Prostate gland (tissue), 2 donors: ENCODE measurements around the gene TMEM62. TPM values are rescaled to one million over a fixed set of nuclear protein-coding genes. Genes with fewer than 3 reads are reported as not detected.

Source experiments
- DNase-seq: peaks from one replicate; pipeline ENCODE4 v3.0.0-alpha.2; 2019; ENCODE audit warnings: low spot score
- H3K27ac ChIP-seq, 2 donors: fragments of 200-600 bp; sonication (generic); 2 replicates each; pipeline ENCODE4 v1.5.1; 2017 to 2019
- H3K27me3 ChIP-seq: fragments of 200-600 bp; sonication (generic); replicated peaks from 2 replicates; pipeline ENCODE4 v1.5.1; 2019; ENCODE audit not compliant: insufficient read depth
- H3K36me3 ChIP-seq, 2 donors: fragments of 200-600 bp; sonication (generic); 1 replicate in 1 of 2; 2 replicates in 1 of 2; pipeline versions ENCODE4 v1.5.1 to v1.8.1; 2017 to 2019
- H3K4me1 ChIP-seq: fragments of 200-600 bp; sonication (generic); replicated peaks from 2 replicates; pipeline ENCODE4 v1.5.1; 2019
- H3K4me3 ChIP-seq, 2 donors: fragments of 200-600 bp; sonication (generic); 2 replicates each; pipeline ENCODE4 v1.5.1; 2017 to 2019
- H3K9me3 ChIP-seq: fragments of 200-600 bp; sonication (generic); 2 replicates; pipeline ENCODE4 v1.5.1; 2017
- POLR2A ChIP-seq: fragments of 450-650 bp; IDR thresholded peaks from one replicate; pipeline ENCODE4 v1.6.1; 2016; ENCODE audit warnings: antibody characterized with exemption, mild to moderate bottlenecking
- POLR2AphosphoS5 ChIP-seq: sonication (generic); formaldehyde crosslinking; IDR thresholded peaks from one replicate; pipeline ENCODE4 v1.6.1; 2017; ENCODE audit warnings: antibody characterized with exemption
- WGBS: methylation state at CpG from one replicate; pipeline ENCODE4 v1.1.5; 2018; 5-methylcytosine and 5-hydroxymethylcytosine counted together
- intact Hi-C: fragments of 100-400 bp; cut with DNase I; formaldehyde crosslinking; loops from one replicate; pipeline ENCODE4 v1.14.2; 2022
- total RNA-seq, 2 donors: library from RNA; depleted of rRNA; stranded (reverse); fragments of >200 nt; gene quantifications; one replicate each; pipeline ENCODE4 v1.1.0, GENCODE V29; 2016
- TF ChIP-seq, protein P1 (sequence below), 4 experiments: fragments of 200-600 bp in 2 of 4; fragments of 450-650 bp in 2 of 4; sonication (generic) in 2 of 4; IDR thresholded peaks; 1 replicate in 3 of 4; 2 replicates in 1 of 4; pipeline ENCODE4 v1.5.1; 2016 to 2019; ENCODE audit warnings: antibody characterized with exemption in 4 of 4, mild to moderate bottlenecking in 2 of 4, moderate library complexity in 2 of 4

The TMEM62 gene
- total RNA-seq, 2 donors from 2014 or later, result 34.4 to 35.4 TPM

DNA sequence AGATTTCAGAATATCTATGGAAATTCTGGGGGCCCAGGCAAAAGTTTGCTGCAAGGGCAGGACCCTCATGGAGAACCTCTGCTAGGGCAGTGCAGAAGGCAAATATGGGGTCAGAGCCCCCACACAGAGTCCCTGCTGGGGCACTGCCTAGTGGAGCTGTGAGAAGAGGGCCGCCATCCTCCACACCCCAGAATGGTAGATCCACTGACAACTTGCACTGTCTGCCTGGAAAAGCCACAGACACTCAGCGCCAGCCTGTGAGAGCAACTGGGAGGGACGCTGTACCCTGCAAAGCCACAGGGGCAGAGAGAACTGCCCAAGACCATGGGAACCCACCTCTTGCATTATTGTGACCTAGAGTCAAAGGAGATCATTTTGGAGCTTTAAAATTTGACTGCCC, 65.6 kb downstream of the TMEM62 start:
- no peak for DNase-seq
- H3K4me3 ChIP-seq, result no peak overlapping the region
- no peaks in the 10 kb centered on the region for H3K27me3 ChIP-seq
- H3K9me3 ChIP-seq, result no peaks in the 10 kb centered on the region
- TF ChIP-seq POLR2AphosphoS5 (no peak), POLR2A (no peak)
- TF ChIP-seq, protein P1, sequence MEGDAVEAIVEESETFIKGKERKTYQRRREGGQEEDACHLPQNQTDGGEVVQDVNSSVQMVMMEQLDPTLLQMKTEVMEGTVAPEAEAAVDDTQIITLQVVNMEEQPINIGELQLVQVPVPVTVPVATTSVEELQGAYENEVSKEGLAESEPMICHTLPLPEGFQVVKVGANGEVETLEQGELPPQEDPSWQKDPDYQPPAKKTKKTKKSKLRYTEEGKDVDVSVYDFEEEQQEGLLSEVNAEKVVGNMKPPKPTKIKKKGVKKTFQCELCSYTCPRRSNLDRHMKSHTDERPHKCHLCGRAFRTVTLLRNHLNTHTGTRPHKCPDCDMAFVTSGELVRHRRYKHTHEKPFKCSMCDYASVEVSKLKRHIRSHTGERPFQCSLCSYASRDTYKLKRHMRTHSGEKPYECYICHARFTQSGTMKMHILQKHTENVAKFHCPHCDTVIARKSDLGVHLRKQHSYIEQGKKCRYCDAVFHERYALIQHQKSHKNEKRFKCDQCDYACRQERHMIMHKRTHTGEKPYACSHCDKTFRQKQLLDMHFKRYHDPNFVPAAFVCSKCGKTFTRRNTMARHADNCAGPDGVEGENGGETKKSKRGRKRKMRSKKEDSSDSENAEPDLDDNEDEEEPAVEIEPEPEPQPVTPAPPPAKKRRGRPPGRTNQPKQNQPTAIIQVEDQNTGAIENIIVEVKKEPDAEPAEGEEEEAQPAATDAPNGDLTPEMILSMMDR (IDR thresholded peaks at IDR 0.05), result no peak
- no peaks in the 10 kb centered on the region for H3K36me3 ChIP-seq
- 100% methylated on average over 3 of the region's 3 CpGs for WGBS
- H3K27ac ChIP-seq, result no peak overlapping the region
- no peaks in the 10 kb centered on the region for H3K4me1 ChIP-seq
- intact Hi-C loops, result no loop called here

DNA sequence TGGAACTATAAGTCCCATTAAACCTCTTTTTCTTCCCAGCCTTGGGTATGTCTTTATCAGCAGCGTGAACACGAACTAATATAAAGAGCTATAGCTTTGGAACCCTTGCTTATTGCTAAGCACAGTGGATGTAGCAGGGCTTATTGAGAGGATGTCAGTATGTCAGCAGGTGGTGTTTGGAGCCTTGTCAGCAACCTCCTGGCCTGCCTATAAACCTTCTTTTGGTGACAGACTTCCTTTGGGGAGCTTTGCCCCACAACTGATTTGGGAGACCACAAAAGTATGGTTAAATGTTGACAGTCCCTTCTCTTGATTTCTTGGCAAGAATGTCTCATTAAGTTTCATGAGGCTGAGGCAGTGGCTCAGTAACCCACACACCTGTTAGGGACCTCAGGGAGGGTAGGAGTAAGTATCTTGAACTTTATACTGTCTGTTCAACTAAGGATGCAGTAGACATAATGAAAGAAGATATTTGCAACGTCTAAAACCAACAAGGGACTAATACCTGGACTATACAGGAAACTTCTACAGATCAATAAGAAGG, 66.6 kb downstream of the TMEM62 start:
- intact Hi-C loops, result loop anchor here (10.0 kb wide), 1 partner anchor 495 kb away; no protein-coding TSS in a partner anchor
- TF ChIP-seq, protein P1 (IDR thresholded peaks at IDR 0.05), result no peak
- TF ChIP-seq POLR2AphosphoS5 (no peak), POLR2A (no peak)
- no peaks in the 10 kb centered on the region for H3K9me3 ChIP-seq
- no peak overlapping the region for H3K4me3 ChIP-seq
- no peaks in the 10 kb centered on the region for H3K4me1 ChIP-seq
- DNase-seq, result no peak
- no peaks in the 10 kb centered on the region for H3K36me3 ChIP-seq
- WGBS, result 81% methylated on average over 3 of the region's 3 CpGs
- no peak overlapping the region for H3K27ac ChIP-seq
- H3K27me3 ChIP-seq, result no peaks in the 10 kb centered on the region

DNA sequence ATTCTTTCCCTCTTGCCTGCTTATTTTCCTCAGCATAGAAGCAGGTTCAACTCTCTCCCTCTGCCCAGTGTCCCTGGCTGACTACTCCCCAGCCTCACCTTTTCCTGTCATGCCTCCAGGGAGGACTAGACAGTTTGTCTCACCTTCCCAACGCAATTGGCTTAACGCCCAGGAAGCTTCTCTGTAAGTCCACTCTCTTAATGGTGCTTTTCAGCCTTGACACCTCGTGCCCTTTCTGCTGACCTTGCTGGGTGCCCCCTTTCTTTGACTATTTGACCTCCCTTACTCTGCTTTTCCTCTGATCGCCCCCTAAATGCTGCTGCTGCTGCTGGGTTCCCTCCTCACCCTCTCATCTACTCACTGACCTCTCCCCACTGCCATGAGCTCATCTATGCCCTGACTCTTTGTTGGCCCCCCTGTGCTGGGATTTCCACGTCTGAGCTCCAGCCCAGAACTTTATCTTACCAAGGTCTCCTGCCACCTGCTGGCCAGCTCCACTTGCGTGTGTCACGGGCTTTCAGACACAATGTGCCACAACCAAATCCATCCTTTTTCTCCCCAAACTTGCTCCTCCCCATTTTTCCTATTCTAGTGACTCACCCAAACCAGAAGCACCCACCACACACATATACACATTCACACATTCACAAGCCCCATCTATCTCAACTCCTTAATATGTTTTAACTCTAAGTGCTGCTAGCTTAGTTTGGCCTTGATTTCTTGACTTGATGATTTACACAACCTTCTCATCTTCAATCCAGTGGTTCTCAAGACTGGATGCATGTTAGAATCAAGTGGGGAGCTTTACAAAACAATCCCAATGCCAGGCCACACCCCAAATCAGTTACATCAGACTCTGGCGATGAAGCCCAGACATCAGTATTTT, 70.9 kb downstream of the TMEM62 start:
- Histone ChIP-seq H3K27me3 (no peaks in the 10 kb centered on the region), H3K4me3 (no peak overlapping the region), H3K36me3 (no peaks in the 10 kb centered on the region), H3K9me3 (no peaks in the 10 kb centered on the region), H3K27ac (no peak overlapping the region), H3K4me1 (no peaks in the 10 kb centered on the region)
- TF ChIP-seq, protein P1 (IDR thresholded peaks at IDR 0.05), result peak in 3 of 4 experiments; percentile 42 to 57 (median 43)
- no peak for TF ChIP-seq POLR2A
- 36% methylated on average over 8 of the region's 8 CpGs for WGBS
- intact Hi-C loops, result loop anchor here (10.0 kb wide), 1 partner anchor 499 kb away; no protein-coding TSS in a partner anchor
- DNase-seq, result peak; percentile 34

DNA sequence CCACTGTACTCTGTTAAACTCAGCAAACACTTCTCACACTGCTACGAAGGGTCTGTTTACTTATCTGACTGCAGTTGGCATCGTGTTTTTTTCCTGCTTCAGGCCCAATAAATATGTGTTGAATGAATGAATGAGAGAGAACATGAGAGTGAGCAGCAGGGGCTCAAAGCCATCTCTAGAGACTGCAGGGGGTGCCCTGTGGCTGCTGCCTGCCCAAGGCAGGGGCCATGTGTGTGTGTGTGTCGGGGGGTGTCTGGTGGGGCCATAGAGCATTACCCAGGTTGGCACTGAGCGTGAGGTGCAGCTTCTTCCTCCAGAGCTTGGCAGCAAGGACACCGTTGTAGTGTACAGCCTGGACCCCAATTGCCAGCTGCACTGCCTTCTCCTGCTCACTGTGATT, 72.7 kb downstream of the TMEM62 start:
- TF ChIP-seq POLR2A, result no peak
- no peak for TF ChIP-seq POLR2AphosphoS5
- TF ChIP-seq, protein P1 (IDR thresholded peaks at IDR 0.05), result no peak
- Histone ChIP-seq H3K36me3 (no peaks in the 10 kb centered on the region), H3K4me3 (no peak overlapping the region), H3K27me3 (no peaks in the 10 kb centered on the region), H3K27ac (no peak overlapping the region), H3K9me3 (no peaks in the 10 kb centered on the region), H3K4me1 (no peaks in the 10 kb centered on the region)
- intact Hi-C loops, result loop anchor here (10.0 kb wide), 1 partner anchor 501 kb away; no protein-coding TSS in a partner anchor
- WGBS, result 64% methylated on average over 5 of the region's 5 CpGs
- no peak for DNase-seq
